Stomach (tissue), 4 donors: ENCODE measurements around the gene VCPKMT.

Source experiments
- CTCF ChIP-seq, 7 experiments: fragments of 450-650 bp in 4 of 7; fragments of 200-600 bp in 3 of 7; sonication (generic) in 3 of 7; IDR thresholded peaks; one replicate each; pipeline ENCODE4 v1.5.1; 2016 to 2019; ENCODE audit warnings: antibody characterized with exemption in 7 of 7, control low read depth in 2 of 7, mild to moderate bottlenecking in 1 of 7
- EP300 ChIP-seq: sonication (generic); formaldehyde crosslinking; IDR thresholded peaks from one replicate; pipeline ENCODE4 v1.6.1; 2017; ENCODE audit warnings: antibody characterized with exemption
- POLR2A ChIP-seq, 4 donors: fragments of 450-650 bp; IDR thresholded peaks; one replicate each; pipeline ENCODE4 v1.6.1; 2016; ENCODE audit warnings: antibody characterized with exemption in 4 of 4, control low read depth in 2 of 4, mild to moderate bottlenecking in 1 of 4, moderate library complexity in 1 of 4

- TF ChIP-seq CTCF (IDR thresholded peaks at IDR 0.05) (no peak), POLR2A (IDR thresholded peaks at IDR 0.05) (no peak), EP300 (no peak)
Measured at GRCh38 chr14:50072395-50072794, 44.0 kb downstream of the VCPKMT start.
